Activated T-cell treated with anti-CD3 and anti-CD28 coated beads, Interleukin-2, amount 50 U/mL, for 4 hours (primary cell): ENCODE measurements around the gene ORC4. TPM values are rescaled to one million over a fixed set of nuclear protein-coding genes. Genes with fewer than 3 reads are reported as not detected.

Source experiments
- ATAC-seq, 2 donors: fragments of 200-7000 bp; cut with Tn5 transposase; one replicate each; pipeline ENCODE4 v1.10.0; 2021
- DNase-seq: peaks from one replicate; pipeline ENCODE4 v3.0.0-alpha.2; 2020
- H3K27me3 Mint-ChIP-seq: one replicate; pipeline ENCODE4 v1.8.0; 2021; ENCODE audit warnings: low read depth, mixed read lengths
- H3K36me3 Mint-ChIP-seq: one replicate; pipeline ENCODE4 v1.8.0; 2022; ENCODE audit warnings: mixed read lengths; ENCODE audit not compliant: insufficient read depth
- H3K4me1 Mint-ChIP-seq: one replicate; pipeline ENCODE4 v1.8.0; 2021; ENCODE audit warnings: low read depth, mixed read lengths
- H3K4me3 Mint-ChIP-seq: one replicate; pipeline ENCODE4 v1.8.0; 2021; ENCODE audit warnings: mild to moderate bottlenecking, moderate library complexity, mixed read lengths
- H3K9me3 Mint-ChIP-seq: one replicate; pipeline ENCODE4 v1.8.0; 2021; ENCODE audit warnings: mixed read lengths
- total RNA-seq, 3 donors: library from RNA; stranded (reverse); gene quantifications; one replicate each; pipeline ENCODE4 v1.2.1, GENCODE V29; 2021

Gene ORC4
- total RNA-seq, 3 donors from 2014 or later, result 29.3 to 29.9 (median 29.6) TPM

DNA sequence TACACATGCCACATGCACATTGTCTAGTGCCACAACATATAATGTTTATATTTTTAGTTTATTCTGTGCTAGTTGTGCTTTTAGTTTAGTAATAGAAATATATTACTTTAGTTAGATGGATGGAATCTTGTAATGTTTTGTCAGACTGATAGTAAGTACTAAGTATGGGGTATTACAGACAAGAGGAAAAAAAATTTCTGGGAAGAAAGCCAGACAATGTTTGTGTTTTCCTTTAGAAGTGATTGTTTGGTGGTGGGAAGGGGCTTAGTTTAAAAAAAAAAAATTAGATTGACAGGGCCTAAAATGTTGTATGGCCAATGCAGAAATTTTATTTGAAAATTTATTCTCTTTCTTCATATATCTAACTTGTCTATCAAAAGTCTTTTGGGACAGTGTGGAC, 137.9 kb downstream of the ORC4 start:
- no peaks in the 10 kb centered on the region for H3K9me3 Mint-ChIP-seq
- H3K4me3 Mint-ChIP-seq, result no peak overlapping the region
- no peaks in the 10 kb centered on the region for H3K27me3 Mint-ChIP-seq
- peaks cover 2% of the 10 kb centered on the region for H3K36me3 Mint-ChIP-seq
- H3K4me1 Mint-ChIP-seq, result peaks cover 39% of the 10 kb centered on the region
- no peak for ATAC-seq
- DNase-seq, result no peak

Other genes starting within 250 kb of the ORC4 start
- 1 to 10 TPM; 6.7 to 7.5 (median 7.0) TPM for gene ACVR2A, start 175.7 kb downstream of the ORC4 start, total RNA-seq
- gene MBD5, start 354 bp upstream of the ORC4 start, total RNA-seq, result 1 to 10 TPM; 8.1 to 8.9 (median 8.2) TPM